ELR (cell line): Measurements from ENCODE around the gene RBBP7.
A peak's percentile ranks its signal among the peaks of the same experiment; 100 is the strongest.

Experiments used
- DNase-seq: peaks from one replicate; pipeline ENCODE4 v3.0.0-alpha.2; 2015; ENCODE audit warnings: low read depth

RBBP7 gene

DNA sequence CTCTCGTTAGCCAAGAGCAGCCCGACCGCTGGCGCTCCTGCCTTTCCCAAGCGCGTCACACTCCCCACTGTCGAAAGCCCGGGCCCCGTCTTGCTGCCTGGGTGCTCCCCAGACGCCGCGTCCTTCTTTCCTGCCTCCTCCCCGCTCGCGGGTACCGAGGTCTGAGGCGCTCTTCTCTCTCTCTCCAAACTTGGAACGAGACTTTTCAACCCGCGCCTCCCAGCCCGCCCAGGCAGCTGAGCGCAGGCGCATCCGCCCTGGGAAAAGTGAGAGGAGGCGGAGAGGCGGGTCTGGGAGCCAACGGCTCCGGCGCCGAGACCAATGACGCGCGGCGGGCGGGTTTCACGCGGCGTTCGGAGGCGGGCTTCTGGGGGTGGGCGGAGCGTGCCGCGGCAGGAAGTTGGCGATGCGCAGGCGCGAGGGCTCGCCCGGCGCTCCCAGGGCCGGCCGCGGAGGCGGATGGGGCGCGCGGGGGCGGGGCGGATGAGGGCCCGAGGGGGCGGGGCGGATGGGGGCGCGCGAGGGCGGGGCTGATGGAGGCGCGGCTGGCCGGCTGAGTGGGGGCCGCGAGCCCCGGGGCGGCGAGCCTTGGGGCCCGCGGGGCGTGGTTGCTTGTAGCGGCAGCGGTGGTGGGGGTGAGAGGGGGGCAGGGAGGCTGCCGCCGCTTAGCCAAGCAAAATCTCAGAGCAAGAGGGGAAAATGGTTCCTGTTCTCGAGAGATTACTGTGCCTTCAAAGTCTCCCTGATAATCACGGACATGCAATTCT, at the start of gene RBBP7:
RBBP7 (minus strand) TSS at position 268 of the 767 bp plus-strand sequence. CDS start 309 bp downstream, outside the sequence.
- DNase-seq: peak; percentile 88

DNA sequence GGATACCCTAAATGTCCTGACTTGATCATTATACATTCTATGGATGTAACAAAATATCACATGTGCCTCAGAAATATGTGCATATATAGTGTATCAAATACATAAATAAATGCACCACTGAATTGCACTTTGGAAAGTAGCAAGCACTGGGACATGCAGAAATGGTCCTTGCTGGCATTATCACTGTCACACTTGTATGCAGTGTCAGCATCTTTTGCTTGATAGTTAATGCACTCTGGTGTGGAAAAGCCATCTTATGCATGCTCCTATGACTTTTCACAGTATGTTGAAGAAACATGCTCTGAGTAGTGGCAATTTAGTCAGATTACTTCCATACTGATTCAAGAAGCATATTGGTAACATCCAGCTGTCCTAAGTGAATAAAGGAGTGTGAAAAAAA, 48.8 kb upstream of the RBBP7 start:
- no peak for DNase-seq

DNA sequence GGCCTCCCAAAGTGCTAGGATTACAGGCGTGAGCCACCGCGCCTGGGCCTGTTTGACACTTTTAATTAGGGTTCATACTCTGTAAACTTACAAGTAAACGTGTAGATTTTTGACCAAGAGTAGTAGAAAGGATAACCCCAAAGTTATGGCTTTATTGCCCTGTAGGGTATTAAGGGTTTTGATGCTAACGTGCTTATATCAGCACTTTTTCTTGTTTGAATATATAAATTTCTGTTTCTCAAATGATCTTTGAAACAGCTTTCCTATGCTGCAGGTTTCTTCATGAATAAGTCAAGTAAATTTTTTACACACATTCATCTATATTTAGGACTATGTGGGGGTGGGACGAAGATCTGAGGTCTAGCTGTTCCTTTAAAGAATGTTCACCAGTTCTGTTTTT, 47.0 kb upstream of the RBBP7 start:
- DNase-seq: no peak

DNA sequence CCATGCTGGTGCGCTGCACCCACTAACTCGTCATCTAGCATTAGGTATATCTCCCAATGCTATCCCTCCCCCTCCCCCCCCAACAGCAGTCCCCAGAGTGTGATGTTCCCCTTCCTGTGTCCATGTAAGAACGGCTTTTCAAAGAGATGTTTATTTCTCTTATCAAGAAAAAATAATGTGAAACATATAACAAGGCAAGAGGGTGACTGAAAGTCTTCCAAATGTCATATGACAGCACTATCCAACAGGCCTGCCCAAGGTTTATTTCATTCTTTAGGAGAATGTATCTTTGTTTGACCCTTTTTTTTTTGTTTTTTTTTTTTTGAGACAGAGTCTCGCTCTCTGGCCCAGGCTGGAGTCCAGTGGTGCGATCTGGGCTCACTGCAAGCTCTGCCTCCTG, 46.4 kb upstream of the RBBP7 start:
- DNase-seq: no peak

DNA sequence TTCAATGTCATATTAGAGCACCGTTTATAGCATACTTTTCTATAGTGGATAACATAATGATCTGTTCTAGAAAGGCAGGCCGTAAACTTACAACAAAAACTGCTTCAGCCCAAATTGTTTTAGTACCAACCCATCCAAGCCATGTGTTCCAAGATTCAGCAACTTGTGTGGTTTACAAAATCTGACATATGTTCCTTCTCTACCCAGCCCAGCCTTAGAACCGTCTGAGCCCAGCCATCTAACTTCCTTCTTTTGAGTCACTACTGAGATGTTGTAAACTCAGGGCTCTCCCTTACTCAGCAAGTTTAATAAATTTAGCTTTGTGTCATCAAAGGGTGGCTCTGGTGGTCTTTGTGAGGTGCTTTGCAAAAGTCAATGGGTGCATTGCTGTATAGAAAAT, 43.9 kb upstream of the RBBP7 start:
- no peak for DNase-seq

DNA sequence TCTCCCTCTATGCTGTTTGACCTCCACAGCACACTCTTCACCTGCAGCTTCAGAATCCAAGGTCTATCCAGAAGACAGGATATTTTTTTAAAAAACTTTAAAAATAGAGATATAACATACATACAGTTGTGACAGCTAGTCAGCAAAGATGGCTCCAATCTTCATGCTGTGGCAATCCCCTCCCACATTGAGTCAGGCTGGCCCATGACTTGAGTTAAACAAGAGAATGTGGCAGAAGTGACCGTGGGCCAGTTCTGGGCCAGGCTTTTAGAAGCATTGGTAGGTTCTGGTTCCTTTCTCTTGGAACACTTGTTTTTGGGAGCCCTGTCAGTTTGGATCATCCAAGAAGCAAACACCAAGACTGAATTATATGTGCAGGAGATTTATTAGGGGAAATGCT, 40.2 kb upstream of the RBBP7 start:
- DNase-seq: no peak

DNA sequence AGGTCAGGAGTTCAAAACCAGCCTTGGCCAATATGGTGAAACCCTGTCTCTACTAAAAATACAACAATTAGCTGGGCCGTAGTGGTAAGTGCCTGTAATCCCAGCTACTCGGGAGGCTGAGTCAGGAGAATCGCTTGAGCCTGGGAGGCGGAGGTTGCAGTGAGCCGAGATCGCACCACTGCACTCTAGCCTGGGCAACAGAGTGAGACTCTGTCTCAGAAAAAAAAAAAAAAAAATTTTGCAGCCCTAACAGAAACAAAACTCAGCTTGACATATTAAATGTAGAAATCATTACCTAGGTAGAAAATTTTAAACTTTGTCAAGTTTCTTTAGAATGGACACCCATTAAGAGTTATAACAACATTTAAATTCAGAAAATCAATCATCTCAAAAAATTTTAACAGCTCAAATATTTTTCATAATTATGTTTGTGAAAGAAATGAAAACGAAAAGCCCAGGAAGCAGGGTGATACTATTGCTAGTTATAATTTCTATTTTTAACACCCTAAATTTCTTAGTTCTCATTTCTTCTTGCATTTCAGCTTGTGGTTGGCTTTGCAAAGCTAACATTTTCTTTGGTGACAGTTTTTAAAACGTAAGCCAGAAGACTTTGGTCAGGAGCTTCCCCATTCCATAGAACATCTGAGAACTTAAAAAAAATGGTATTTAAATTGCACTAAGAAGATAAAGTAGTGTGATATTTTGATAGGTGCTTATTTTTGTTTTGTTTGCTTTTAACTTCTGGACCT, 33.3 kb upstream of the RBBP7 start:
- no peak for DNase-seq

DNA sequence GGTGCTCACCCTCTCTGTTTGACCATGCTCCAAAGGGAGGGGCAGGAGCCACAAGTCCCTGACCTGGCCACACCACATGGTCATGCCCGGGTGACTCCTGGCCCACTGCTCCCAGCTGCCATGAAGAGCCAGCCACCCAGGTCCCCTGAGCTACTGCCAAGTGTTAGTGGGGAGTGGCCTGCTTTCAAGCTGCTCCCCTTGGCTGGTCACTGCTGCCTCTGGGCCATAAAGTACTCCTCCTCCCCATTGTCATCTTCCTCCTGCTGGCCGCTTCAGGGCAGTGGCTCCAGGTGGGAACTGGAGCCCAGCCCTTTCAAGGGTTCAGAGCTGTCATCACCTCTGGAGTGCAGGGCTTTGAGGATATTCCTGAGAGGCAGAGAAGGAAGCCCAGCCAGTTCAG, 27.3 kb upstream of the RBBP7 start:
- DNase-seq: no peak

DNA sequence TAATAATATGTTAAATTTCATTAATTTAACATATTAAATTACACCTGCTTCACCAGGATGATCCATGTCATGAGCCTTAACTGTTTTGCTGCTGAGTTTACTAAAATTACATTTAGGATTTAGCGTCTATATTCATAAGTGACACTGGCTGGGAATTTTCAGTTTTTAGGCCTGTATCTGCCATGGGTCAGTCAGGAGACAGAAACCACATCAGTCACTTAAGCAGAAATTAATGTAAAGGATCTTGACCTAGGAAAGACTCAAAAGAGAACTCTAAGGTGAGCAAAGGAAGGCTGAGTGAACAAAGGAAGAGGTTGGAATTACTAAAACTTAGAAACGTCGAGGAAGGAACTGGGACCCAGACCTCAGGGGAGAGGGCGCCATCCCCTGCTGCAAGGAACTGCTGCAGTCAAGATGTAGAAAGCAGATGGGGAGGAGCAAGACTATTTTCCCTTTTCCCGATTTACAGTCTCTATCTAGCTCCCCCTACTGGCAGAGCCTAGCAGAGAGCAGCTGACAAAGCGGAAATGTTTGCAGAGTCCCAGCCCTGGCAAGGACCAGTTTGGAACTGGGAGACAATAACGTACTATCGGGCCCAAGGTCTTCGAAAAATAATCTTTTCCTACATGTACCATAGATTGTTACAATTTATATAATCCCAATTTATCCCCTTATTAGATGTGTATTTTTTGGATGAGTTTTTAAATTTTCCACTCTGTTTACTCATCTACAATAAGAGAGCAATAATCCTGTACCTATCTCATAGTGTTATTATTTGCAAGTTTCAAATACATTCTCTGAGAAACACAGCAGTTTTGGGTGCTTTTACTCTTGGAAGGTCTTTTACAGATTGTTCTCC, 22.6 kb upstream of the RBBP7 start:
- peak; percentile 81 for DNase-seq

DNA sequence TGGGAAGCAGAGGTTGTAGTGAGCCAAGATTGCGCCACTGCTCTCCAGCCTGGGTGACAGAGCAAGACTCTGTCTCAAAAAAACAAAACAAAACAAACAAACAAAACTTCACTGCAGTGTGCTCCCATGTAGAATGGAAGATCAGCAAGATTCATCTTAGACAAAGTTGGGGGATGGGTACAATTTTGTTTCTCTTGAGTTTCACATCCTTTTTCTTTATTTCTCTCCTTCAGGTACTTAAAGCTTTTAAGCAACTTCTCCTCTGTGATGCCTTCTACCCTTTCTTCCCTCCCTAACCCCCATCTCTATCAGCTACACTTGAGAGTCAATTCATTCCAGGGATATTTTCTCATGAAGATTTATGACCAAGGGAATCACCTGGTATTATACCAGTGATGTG, 15.5 kb upstream of the RBBP7 start:
- no peak for DNase-seq

DNA sequence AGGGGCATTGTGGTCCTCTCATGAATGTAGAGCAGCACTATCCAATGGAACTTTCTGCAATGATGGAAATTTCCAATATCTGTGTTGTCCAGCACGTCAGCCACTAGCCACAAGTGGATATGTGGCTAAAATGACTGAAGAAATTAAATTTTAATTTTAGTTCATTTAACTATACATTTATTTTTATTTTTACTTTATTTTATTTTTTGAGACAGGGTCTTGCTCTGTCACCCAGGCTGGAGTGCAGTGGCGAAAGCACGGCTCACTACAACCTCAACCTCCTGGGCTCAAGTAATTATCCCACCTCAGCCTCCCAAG, 13.3 kb upstream of the RBBP7 start:
- no peak for DNase-seq

DNA sequence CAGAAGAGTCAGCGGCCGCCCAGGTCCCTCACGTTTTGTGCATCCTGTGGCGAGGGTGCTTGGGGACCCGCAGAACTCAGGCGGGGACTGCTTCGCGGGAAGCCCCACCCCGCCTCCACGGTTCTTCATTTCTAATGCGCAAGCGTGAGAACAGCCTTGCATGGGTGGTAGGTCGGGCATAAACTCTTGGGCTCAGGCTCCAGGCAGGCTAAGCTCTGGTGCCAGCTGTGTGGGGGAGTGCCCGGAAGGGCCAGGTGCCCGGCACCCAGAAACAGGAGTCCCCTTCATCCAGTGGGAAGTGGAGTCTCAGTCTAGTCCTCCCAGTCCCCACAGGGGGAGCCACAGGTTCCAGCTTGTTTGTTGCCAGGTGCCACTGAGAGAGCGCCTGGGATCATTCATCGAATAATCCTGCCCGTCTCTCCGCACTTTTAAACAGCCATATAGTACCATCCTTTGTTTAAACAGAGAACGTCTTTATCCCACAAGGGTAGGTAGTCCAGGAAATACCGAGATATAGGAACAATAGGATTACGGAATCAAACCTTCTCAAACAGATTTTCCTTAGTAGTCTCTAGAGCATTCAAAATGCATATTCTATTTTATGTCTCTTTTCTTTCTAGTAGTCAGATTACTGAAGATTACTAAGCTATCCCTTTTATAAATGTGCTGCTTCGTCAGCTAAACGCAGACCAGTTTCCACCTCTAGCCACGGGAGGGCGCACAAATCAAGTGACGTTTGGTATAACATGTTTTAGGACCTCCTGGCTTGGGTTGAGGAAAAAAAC, 12.7 kb upstream of the RBBP7 start:
- DNase-seq: peak; percentile 68

DNA sequence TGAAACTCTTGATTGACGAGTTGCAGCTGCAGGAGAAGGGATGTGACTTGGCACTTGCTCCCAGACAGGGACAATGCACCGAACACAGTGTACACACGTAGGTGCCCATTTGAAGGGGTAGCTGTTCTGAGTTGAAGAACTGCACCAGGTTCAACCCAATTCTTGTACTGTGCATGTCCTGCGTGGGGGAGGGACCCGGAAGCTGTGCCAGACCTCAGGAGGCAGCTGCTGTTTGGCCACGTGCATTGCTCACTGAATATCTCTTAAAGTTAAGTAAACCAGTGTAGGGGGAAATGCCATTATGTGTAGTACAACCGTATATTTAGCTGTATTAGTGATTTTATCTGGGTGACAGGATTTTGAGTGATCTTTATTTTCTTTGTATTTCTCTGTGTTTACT, 12.0 kb upstream of the RBBP7 start:
- DNase-seq: peak; percentile 19

DNA sequence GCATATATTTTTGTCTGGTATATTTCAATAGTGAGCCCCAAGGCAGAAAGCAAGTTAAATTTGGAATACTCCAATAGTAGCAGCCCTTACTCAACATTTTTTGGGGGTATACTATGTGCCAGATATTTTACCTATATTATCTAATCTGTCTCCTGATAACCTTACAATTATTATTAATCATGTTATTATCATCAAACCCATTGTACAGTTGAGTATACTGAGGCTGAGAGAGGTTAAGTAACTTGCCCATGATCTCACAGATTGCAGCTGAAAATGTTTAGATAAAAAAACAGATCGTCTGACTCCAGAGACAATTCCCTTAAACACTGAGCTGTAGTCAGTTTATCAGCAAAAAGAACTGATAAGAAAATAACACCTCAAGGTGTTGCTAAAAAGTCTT, 6.5 kb upstream of the RBBP7 start:
- no peak for DNase-seq

DNA sequence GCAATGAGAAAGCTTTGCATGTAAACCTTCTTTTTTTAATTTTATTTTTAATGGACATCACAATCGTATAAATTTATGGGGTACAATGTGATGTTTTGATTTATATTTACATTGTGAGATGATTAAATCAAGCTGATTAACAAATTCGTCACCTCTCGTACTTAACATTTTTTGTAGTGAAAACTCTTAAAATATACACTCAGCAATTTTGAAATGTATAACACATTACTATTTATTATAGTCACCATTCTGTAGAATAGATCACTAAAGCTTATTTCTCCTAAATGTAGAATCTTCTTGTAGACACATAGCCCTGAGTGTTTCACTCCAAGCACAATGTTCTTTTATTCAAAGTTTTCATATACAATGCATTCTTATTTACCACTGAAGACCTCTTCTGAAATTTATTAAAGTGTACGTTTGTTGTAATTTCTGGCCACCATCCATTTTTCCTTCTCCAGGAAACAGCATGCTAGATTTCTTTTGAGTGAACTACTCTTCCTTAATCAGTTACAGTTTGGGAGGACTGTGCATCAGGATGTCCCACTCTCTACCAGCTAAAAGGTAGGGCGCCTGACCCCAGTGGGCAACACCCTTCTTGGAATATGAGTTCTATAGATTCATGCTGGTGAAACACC, 4.4 kb upstream of the RBBP7 start:
- no peak for DNase-seq

DNA sequence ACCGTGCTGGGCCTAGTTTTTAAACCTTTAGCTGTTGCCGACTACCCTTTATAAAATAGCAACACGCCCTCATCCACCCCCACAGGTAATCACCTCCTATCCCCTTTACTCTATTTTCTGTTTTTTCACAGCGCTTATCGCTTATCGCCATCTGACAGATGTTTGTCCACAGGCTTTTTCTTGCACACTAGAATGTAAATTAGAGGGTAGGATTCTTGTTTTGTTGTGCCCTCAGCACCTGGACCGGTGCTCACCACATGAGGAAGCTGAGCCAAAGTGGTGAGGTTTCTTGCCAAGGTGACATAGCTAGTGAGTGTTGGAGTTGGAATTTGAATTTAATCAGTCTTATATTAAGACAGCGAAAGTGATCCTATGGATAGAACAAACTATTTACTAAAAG, 2.9 kb upstream of the RBBP7 start:
- no peak for DNase-seq

DNA sequence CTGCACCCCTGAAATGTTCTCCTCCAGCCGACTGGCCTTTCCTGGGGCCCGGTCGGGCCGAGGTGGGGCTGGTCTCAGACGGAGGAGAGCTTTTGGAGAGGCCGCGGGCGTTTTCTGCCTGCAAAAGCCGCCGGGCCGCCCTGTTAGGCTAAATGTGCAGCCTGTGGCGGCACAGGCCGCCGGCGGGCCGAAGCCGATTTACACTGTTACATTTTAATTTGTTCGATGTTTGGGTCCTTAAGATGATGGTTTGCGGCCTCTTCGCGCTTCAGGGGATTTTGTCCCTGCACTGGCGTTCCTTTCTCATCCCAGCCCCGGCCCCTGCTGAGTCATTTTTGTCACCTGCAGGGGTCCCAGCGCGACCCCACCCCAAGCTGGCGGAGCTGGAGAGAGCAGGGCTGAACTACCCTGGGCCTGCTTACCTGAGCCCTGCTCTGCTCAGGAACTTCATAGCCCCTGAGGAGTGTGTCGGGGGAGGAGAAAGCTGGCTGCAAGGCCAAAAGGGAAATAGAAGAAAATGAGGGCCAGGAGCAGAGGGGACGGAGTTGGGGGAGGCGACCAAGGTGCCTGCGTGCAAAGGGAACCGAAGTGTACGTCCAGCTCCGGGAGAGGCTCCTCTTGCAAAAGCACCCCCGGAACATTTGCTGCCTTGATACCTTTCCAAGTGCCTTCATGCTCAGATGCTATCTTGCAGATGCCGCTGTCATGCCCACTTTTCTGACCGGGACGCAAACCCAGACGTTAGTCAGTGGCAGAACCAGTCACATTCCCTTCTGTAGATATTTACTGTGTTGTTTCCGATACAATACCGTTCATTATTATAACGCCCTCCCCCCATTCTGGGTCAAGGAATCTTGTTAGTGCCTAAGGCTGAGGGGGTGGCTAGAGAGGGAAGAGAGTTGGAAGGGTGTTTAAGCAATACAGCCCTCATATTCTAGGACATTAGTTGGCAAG, 977 bp upstream of the RBBP7 start:
- DNase-seq: peak; percentile 3

DNA sequence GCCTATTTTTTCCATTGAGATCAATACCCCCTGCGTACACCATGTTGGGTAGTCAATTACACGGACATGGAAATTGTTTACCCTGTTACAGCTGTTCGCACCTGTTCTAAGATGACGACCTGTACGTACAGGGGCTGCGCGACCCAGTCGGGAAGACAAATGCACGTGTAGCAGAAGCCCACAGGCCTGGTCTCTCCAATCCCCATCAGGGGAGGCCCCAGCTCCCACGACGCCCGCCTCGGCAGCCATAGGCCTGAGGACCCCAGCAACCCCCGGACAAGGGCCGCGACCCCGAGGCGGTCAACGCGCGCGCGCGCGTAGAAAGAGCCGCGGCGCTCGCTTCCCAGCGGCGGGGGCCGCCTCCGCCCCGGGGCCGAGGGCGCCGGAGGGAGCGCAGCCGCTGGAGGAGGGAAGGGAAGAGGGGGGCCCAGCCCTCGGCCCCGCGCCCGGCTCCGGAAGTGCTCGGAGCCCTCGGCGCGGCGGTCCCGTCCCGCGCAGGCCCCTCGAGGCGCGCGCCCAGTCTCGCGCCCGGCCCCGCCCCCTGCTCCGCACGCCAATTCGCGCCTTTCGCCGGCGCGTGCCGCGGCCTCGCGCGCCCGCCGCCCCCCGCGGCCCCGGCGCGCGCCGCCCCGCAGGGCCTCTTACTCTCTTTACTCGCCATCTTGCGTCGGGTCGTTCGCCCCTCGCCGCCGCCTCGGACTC, 618 bp downstream of the RBBP7 start:
- peak; percentile 59 for DNase-seq

DNA sequence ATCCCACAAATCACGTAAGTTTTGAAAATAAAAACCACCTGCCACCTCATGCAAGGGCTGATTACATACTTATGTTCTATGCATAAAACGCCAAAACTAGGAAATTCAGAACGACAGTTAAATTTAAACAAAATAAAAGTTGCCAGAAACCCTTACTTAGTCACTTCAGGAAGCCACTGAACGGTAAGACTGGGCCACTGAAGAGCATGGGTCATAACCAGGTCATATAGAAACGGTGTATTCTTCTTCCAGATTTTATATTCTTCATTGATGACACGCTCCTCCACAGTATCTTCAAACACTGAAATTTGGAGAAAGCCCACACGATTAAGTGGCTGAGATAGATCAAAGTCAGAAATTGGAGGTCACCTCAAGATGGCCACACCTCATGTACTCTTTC, 1.2 kb downstream of the RBBP7 start:
- DNase-seq: peak; percentile 10

DNA sequence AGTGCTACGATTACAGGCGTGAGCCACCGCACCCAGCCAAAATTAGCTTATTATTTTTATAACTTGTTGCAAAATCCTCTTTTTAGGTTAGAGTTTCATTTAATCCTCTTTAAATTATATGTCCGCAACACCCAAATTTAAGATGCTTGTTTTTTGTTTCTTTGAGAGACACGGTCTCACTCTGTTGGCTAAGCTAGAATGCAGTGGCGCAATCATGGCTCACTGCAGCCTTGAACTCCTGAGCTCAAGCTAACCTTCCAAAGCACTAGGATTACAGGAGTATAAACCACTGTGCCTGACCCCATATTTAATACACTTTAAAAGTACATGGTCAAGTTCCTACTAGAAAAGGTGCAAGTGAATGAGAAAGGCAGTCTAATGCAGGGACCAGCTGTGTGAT, 2.2 kb downstream of the RBBP7 start:
- DNase-seq: no peak
